Ramos (cell line): ENCODE measurements around the gene HAUS8.
"Not testable (repeated sequence)": the region's sequence is repeated elsewhere in the genome, so short reads cannot be mapped to it uniquely, and the experiment has no call there.

Experiments used
- in situ Hi-C: fragments of 300-500 bp; cut with MboI; formaldehyde crosslinking; loops from one replicate; pipeline ENCODE4 v1.14.3; 2022; ENCODE audit warnings: low sequenced_read_pairs; ENCODE audit not compliant: unreplicated experiment

Gene HAUS8

DNA sequence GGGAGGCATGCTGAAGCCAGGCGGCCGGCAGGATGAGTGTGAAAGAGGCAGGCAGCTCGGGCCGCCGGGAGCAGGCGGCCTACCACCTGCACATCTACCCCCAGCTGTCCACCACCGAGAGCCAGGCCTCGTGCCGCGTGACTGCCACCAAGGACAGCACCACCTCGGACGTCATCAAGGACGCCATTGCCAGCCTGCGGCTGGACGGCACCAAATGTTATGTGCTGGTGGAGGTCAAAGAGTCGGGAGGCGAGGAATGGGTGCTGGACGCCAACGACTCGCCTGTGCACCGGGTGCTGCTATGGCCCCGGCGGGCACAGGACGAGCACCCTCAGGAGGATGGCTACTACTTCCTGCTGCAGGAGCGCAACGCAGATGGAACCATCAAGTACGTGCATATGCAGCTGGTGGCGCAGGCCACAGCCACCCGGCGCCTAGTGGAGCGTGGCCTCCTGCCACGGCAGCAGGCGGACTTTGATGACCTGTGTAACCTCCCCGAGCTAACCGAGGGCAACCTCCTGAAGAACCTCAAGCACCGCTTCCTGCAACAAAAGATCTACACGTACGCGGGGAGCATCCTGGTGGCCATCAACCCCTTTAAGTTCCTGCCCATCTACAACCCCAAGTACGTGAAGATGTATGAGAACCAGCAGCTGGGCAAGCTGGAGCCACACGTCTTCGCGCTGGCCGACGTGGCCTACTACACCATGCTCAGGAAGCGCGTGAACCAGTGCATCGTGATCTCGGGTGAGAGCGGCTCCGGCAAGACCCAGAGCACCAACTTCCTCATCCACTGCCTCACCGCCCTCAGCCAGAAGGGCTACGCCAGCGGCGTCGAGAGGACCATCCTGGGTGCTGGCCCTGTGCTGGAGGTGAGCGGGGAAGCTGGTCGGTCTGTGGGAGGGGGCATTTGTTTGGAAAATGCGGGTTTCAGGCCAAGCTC, 26.7 kb upstream of the HAUS8 start:
- in situ Hi-C loops = no loop called here

GRCh38 chr19:17098326-17098725, 23.1 kb upstream of the HAUS8 start:
- in situ Hi-C loops = no loop called here

DNA sequence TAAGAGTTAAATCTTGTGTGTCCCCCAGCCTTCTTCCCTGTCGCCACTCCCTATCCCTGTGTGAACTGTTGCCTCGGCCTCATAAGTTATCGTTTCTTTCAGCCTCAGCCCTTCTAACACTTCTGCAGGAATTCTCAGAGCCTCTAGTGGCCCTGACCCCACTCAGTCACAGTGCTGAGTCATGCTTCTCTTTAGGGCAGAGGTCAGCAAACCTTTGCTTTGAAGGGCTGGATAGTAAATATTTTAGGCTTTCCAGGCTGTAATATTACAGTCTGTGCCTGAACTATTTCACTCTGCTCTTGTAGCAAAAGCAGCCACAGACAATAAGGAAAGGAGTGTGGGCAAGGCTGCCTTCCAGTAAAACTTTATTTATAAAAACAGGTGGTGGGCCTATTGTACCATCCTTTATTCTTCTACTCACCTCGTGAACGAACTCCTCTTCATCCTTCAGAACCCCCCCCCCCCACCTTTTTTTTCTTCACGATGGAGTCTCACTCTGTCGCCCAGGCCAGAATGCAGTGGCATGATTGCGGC, 22.4 kb upstream of the HAUS8 start:
- in situ Hi-C loops = no loop called here

GRCh38 chr19:17095141-17095919, 20.1 kb upstream of the HAUS8 start:
- in situ Hi-C loops = no loop called here

GRCh38 chr19:17094694-17095093, 19.4 kb upstream of the HAUS8 start:
- in situ Hi-C loops = not testable (repeated sequence)

DNA sequence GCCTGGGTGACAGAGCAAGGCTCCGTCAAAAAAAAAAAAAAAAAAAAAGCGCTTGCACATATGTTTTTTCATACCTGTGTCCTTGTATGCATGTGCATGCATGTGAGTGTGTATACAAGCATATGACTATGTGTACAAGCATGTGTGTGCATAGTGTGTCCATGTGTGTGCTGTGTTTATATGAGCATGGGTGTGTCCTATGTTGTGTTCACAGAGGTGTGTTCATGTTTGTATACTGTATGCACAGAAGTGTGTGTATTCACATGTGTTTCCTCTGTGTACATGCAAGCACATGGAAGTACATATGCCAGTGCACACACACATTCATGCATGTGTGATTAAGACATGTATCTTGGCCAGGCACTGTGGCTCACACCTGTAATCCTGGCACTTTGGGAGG, 17.4 kb upstream of the HAUS8 start:
- in situ Hi-C loops = no loop called here

- in situ Hi-C loops = no loop called here
Observed at GRCh38 chr19:17091758-17092333, 16.6 kb upstream of the HAUS8 start.

DNA sequence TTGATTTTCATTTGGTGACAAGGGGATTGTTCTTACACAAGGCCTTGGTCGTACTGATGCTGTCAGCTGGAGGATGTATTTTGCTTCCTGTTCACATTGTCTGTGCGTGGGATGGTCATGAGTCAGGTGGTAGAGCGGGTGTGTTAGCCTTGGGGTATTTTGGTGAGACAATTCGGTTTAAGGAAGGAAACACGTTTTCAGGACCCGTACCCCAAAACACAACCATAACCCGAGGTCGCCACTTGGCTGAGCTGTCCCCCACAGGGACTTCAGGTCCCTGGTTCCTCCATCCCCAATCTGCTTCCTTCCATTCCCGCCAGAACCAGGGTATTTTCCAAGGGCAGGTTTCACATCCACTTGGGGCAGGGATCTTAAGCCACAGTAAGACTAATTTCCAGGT, 15.3 kb upstream of the HAUS8 start:
- in situ Hi-C loops = no loop called here

- in situ Hi-C loops = no loop called here
Observed at GRCh38 chr19:17088552-17088951, 13.3 kb upstream of the HAUS8 start.

GRCh38 chr19:17086834-17087233, 11.6 kb upstream of the HAUS8 start:
- in situ Hi-C loops = no loop called here

- in situ Hi-C loops = no loop called here
Observed at GRCh38 chr19:17086120-17086519, 10.9 kb upstream of the HAUS8 start.

DNA sequence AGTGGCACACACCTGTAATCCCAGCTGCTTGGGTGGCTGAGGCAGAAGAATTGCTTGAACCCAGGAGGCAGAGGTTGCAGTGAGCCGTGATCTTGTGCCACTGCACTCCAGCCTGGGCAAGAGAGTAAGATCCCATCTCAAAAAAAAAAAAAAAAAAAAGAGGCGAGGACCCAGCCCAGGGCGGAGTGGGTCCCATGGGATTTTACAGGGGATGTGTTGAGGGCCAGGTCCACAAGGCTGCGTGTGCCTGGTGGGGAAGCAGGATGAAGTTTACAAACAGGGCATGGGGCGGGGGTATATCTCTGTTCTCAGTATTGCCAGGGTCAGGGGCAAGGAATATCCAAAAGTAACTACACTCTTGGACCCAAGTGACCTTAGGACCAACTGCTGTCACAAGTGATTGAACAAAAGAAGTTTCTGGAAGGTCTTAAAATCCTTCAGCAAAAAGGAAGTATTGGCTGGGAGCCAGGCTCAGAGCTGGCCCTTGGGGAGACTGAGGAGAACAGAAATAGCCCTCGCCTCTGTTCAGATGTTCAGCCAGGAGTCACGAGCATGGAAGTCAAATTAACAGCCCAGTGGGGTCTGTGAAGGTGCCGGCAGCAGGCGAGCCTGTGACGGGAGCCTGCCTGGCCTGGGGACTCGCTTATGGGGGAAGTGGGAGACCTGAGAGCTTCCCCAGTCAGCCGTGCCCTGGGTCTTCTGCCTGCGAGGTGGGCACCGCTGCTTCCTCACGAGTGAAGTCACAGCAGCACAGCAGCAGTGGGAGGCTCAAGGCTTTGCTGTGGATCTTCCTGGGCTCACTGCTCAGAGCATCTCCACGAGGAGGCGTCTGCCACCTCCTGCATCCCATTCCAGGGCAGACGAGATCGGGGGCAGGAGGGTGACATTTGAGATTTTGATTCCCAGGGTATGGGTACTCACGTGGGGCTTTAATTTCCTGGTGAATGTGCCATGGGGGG, 6.7 kb upstream of the HAUS8 start:
- in situ Hi-C loops = no loop called here

DNA sequence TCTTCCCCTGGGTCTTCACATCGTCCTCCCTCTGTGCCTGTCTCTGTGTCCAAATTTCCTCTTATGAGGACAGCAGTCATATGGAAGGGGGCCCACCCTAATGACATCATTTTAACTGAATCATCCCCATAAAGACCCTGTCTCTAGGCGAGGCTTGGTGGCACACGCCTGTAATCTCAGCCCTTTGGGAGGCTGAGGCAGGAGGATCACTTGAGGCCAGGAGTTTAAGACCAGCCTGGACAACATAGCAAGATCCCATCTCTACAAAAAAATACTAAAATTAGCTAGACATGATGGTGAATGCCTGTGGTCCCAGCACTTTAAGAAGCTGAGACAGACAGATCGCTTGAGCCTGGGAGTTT, 5.2 kb upstream of the HAUS8 start:
- in situ Hi-C loops = no loop called here

GRCh38 chr19:17079710-17080439, 4.6 kb upstream of the HAUS8 start:
- in situ Hi-C loops = no loop called here

GRCh38 chr19:17078920-17079709, 3.9 kb upstream of the HAUS8 start:
- in situ Hi-C loops = no loop called here

- in situ Hi-C loops = no loop called here
Observed at GRCh38 chr19:17078036-17078919, 3.0 kb upstream of the HAUS8 start.

DNA sequence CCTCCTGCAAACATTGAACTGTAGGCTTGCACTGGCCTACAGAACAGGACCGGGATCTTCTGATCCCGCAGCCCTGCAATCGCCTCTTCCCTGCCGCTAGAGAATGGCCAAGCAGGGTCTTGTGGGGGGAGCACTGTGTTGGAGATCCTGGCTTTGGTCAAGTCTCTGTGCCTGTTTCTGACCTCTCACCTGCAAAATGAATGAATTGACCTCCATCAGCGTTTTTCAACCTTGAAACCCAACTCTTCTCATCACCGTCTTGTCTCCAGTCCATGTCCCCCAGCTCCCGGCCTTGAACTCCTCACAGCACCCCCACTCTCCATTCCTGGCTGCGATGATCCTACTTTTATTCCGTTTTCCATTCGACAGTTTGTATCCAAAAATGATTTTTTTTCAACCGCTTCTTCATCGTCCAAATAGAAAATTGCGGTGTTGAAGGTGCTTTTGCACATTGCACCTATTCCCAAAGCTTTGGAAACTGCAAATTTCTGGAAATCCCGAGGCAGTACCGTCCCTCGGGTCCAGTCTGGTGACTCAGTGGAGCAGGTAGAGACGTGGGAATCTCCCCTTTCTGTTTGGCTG, 2.3 kb upstream of the HAUS8 start:
- in situ Hi-C loops = no loop called here
